ENCODE results near the gene CROCC2. TPM values are rescaled to one million over a fixed set of nuclear protein-coding genes. Genes with fewer than 3 reads are reported as not detected.
A peak's percentile ranks its signal among the peaks of the same experiment; 100 is the strongest.
"Not testable (repeated sequence)": the region's sequence is repeated elsewhere in the genome, so short reads cannot be mapped to it uniquely, and the experiment has no call there.

CROCC2 gene
- total and polyA plus RNA-seq, 3 experiments from 2014 or later: not detected

DNA sequence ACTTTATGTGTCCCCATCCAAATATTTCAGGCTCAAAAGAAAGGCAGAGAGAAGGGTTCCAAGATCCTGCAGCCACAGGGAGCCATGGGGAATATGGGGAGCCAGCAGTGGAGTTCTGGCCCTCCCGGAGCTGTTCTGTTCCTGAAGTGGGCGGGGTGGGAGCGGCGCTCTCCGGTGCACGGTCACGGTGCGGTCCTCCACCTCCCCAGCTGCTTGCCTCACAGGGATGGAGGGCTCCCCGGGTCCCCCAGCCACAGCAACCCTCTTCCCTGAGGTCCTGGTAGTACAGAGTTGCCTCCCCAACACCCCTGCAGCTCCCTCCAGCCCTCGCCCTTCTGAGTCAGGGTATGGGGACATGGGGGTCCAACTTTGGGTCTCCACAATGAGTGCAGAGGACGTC is 66.1 kb downstream of the CROCC2 start:
- peaks cover 0 to 4% (median 0%) of the 10 kb centered on the region in 5 donors for H3K9me3 Mint-ChIP-seq
- H3K4me3 Mint-ChIP-seq: no peak overlapping the region
- H3K4me3 ChIP-seq (ENCODE audit: low read length): no peak overlapping the region
- ChIA-PET POLR2A (no interaction called here), CTCF (no interaction called here)
- H3K9me3 ChIP-seq (ENCODE audit: low read length): no peaks in the 10 kb centered on the region
- H3K27me3 Mint-ChIP-seq: peaks cover 6 to 22% of the 10 kb centered on the region in 2 donors
- H3K36me3 ChIP-seq (ENCODE audit: insufficient read depth, low read length): no peaks in the 10 kb centered on the region
- H3K27ac Mint-ChIP-seq: peak overlapping the region in 1 of 8 donors; percentile 59
- peaks cover 4 to 13% (median 10%) of the 10 kb centered on the region in 3 donors for H3K4me1 Mint-ChIP-seq
- no peaks in the 10 kb centered on the region for H3K27me3 ChIP-seq (ENCODE audit: insufficient read depth, low read length, poor library complexity, severe bottlenecking)
- H3K27ac ChIP-seq (ENCODE audit: low read depth, low read length): no peak overlapping the region
- H3K36me3 Mint-ChIP-seq: no peaks in the 10 kb centered on the region
- no peak for DNase-seq
- peaks cover 7% of the 10 kb centered on the region for H3K4me1 ChIP-seq (ENCODE audit: insufficient read depth, low read length)

DNA sequence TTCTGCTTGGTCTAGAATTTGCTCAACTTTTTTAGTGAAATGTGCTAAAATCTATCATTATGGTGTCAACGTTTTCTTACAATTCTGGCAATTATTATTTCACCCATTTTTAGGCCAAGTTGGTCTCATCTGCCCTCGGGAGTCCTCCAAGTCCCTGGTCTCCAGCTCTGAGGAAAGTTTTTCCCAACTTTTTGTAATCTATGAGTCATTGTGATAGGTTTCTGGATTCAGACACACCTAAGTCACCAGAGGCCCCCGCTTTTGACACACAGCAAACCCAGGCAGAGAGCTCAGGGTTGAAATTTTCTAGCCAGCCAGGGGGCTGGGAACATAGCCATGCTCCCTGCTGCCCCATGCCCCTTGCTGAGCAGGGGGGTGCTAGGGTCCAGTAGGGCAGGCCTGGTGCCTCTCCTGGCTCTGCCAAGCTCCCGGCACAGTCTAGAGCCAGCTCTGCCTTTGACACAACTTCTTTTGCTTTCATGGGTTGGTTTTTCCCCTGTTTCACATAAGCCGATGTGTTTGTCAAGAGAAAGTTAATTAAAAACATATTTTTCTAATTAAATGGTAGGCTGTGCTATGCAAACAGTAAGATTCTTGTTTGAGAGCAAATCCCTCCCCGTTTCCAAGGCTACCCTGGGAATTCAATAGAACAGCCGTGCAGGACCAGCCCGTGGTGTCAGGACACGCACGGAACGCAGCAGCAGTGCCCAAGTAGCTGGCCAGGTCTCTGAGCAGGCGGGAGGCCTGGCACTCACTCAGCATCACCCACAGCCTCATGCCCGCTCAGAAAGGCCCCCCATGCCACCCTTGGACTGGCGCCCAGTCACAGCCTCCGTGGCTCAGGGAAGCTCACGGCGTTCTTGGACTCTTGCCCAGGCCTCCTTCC is 66.7 kb downstream of the CROCC2 start:
- POLR2A ChIA-PET: no interaction called here
- DNase-seq: no peak

DNA sequence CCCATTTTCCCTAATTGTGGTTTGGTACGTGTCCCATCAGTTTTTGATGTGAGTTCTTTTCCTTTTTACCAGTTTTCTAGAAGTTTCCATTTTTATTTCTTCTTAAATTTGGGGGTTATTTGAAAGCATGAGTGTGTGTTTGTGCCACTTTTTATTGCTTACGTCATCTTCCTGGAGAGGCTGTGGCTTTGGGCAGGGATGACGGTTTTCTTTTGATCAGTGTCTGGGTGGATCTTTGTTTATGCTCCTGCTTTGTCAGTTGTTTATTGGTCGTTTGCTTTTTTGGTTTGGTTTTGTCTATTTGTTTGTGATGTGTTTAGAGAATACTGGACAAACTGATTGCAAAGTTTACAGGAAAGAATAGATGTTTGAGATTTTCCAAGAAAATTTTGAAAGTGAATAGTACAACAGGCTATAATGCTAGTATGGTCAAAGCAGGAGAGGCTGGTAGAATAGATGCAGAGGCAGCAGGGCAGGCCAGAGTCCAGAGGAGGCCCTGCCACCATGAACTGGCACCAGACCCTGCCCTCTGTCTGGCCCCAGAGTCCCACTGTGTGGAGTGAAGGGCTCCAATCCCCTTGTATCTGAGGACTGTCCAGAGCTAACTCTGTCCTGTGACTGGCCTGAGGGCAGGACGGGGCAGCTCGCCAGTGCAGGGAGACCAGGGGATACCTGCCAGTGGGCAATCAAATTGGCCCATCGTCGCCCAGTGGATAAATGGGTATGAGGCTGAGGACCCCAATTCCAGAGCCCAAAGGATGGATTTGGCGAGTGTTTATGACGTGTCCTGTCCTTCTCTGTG is 68.8 kb downstream of the CROCC2 start:
- Mint-ChIP-seq H3K27me3 (peaks cover 6 to 22% of the 10 kb centered on the region in 2 donors), H3K36me3 (no peaks in the 10 kb centered on the region), H3K4me1 (peaks cover 4 to 13% (median 10%) of the 10 kb centered on the region in 3 donors), H3K4me3 (peak overlapping the region in 2 of 7 donors; percentile 15 to 38), H3K27ac (peak overlapping the region in 5 of 8 donors; percentile 12 to 94 (median 33)), H3K9me3 (peaks cover 0 to 4% (median 0%) of the 10 kb centered on the region in 5 donors)
- H3K4me3 ChIP-seq (ENCODE audit: low read length): no peak overlapping the region
- H3K4me1 ChIP-seq (ENCODE audit: insufficient read depth, low read length): peaks cover 7% of the 10 kb centered on the region
- ChIA-PET CTCF (no interaction called here), POLR2A (no interaction called here)
- peak in 1 of 5 donors; percentile 47 for DNase-seq
- H3K27ac ChIP-seq (ENCODE audit: low read depth, low read length): no peak overlapping the region
- no peaks in the 10 kb centered on the region for H3K27me3 ChIP-seq (ENCODE audit: insufficient read depth, low read length, poor library complexity, severe bottlenecking)
- H3K36me3 ChIP-seq (ENCODE audit: insufficient read depth, low read length): no peaks in the 10 kb centered on the region
- no peaks in the 10 kb centered on the region for H3K9me3 ChIP-seq (ENCODE audit: low read length)

More for the DNA sequence above, 66.7 kb downstream of the CROCC2 start:
- CTCF ChIA-PET: no interaction called here
- Mint-ChIP-seq H3K4me1 (peaks cover 4 to 13% (median 10%) of the 10 kb centered on the region in 3 donors), H3K27me3 (peaks cover 6 to 22% of the 10 kb centered on the region in 2 donors), H3K27ac (no peak overlapping the region), H3K4me3 (no peak overlapping the region), H3K36me3 (no peaks in the 10 kb centered on the region), H3K9me3 (peaks cover 0 to 4% (median 0%) of the 10 kb centered on the region in 5 donors)
- no peaks in the 10 kb centered on the region for H3K27me3 ChIP-seq (ENCODE audit: insufficient read depth, low read length, poor library complexity, severe bottlenecking)
- no peaks in the 10 kb centered on the region for H3K36me3 ChIP-seq (ENCODE audit: insufficient read depth, low read length)
- H3K4me3 ChIP-seq (ENCODE audit: low read length): no peak overlapping the region
- no peaks in the 10 kb centered on the region for H3K9me3 ChIP-seq (ENCODE audit: low read length)
- no peak overlapping the region for H3K27ac ChIP-seq (ENCODE audit: low read depth, low read length)
- peaks cover 7% of the 10 kb centered on the region for H3K4me1 ChIP-seq (ENCODE audit: insufficient read depth, low read length)

DNA sequence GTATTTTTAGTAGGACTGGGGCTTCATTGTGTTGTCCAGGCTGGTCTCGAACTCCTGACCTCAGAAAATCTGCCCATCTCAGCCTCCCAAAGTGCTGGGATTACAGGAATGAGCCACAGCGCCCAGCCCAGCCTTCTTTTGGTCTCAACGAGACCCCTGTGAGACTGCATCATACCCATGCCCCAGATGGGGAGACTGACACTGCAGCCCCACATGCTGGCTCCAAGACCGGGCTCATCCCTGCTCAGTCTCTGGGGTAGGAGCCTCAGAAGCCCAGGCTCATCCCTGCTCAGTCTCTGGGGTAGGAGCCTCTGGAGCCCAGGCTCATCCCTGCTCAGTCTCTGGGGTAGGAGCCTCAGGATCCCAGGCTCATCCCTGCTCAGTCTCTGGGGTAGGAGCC is 69.8 kb downstream of the CROCC2 start:
- H3K4me1 ChIP-seq (ENCODE audit: insufficient read depth, low read length); H3K27ac ChIP-seq (ENCODE audit: low read depth, low read length); POLR2A ChIA-PET; CTCF ChIA-PET; DNase-seq; H3K4me3 ChIP-seq (ENCODE audit: low read length); H3K9me3 ChIP-seq (ENCODE audit: low read length); H3K36me3 ChIP-seq (ENCODE audit: insufficient read depth, low read length); H3K27ac Mint-ChIP-seq; H3K9me3 Mint-ChIP-seq; H3K4me3 Mint-ChIP-seq; H3K36me3 Mint-ChIP-seq; H3K27me3 ChIP-seq (ENCODE audit: insufficient read depth, low read length, poor library complexity, severe bottlenecking): not testable (repeated sequence)
- peaks cover 4 to 13% (median 10%) of the 10 kb centered on the region in 3 donors for H3K4me1 Mint-ChIP-seq
- H3K27me3 Mint-ChIP-seq: peaks cover 6 to 22% of the 10 kb centered on the region in 2 donors

DNA sequence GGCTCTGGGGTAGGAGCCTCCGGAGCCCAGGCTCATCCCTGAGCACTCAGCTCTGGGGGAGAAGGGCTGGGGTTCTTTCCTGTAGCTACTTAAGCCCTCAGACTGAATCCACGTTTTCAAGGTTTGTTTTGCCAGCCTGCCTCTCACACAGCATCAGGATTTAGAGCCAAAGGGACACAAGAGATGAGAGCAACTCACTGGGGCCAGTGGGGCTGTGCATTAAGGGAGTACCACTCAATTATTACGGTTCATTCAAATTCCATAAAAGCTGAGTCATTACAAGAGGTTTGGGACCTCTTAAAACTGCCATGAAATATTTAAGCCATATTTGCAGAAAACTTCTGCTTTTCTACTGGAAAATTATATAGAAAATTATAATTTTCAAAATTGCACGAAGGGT is 75.1 kb downstream of the CROCC2 start:
- Histone ChIP-seq H3K4me3 (ENCODE audit: low read length) (no peak overlapping the region), H3K9me3 (ENCODE audit: low read length) (no peaks in the 10 kb centered on the region), H3K4me1 (ENCODE audit: insufficient read depth, low read length) (no peaks in the 10 kb centered on the region), H3K27me3 (ENCODE audit: insufficient read depth, low read length, poor library complexity, severe bottlenecking) (no peaks in the 10 kb centered on the region), H3K36me3 (ENCODE audit: insufficient read depth, low read length) (no peaks in the 10 kb centered on the region), H3K27ac (ENCODE audit: low read depth, low read length) (no peak overlapping the region)
- Mint-ChIP-seq H3K27me3 (peaks cover 1 to 6% of the 10 kb centered on the region in 2 donors), H3K9me3 (no peaks in the 10 kb centered on the region), H3K27ac (no peak overlapping the region), H3K4me1 (peaks cover 0 to 4% (median 0%) of the 10 kb centered on the region in 3 donors), H3K36me3 (peaks cover 0 to 2% (median 0%) of the 10 kb centered on the region in 3 donors), H3K4me3 (no peak overlapping the region)
- POLR2A ChIA-PET: no interaction called here
- CTCF ChIA-PET: no interaction called here
- no peak for DNase-seq

DNA sequence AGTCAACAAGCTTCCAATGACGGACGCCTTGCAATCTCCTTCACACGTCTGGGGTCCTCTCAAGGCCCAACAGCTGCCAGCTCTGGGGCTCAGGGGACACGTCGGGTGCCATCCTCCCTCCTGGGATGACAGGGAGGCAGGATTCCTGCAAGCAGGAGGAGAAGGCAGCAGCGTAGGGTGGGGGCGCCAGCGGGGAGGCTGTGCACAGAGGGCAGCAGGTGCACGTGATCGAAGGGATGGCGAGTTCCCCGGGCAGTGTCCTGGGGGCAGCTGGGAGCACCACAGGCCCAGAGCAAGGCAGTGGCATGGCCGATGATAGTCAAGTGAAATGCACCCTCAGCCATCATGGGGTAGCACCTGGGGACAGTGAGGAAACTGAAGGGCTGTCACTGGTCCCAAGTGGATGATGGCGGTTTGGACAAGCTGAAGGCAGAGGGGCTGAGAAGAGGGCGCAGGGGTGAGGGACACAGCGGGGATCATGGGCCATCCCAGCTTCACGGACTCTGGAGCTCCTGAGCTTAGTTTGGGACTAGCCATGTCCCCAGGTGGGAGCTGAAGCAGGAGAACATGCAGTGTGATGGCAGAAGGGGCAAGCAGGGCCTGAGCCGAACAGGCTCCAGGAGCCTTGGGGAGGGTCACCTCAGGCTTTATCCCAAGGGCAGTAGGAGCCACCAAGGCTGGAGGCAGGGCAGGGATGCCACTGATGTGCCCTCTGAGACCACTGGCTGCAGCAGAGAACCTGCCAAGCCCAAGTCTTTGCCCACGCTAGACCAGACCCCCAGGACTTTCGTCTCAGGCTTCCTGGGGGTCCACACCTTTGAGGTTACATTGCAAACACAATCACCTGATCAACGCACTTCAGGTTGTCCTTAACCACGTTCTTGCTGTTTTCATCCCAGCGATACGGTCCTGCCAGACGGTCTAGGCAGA is 76.0 kb downstream of the CROCC2 start:
- Histone ChIP-seq H3K27ac (ENCODE audit: low read depth, low read length) (no peak overlapping the region), H3K9me3 (ENCODE audit: low read length) (no peaks in the 10 kb centered on the region), H3K27me3 (ENCODE audit: insufficient read depth, low read length, poor library complexity, severe bottlenecking) (no peaks in the 10 kb centered on the region), H3K4me3 (ENCODE audit: low read length) (no peak overlapping the region), H3K4me1 (ENCODE audit: insufficient read depth, low read length) (no peaks in the 10 kb centered on the region), H3K36me3 (ENCODE audit: insufficient read depth, low read length) (no peaks in the 10 kb centered on the region)
- Mint-ChIP-seq H3K36me3 (peaks cover 0 to 2% (median 0%) of the 10 kb centered on the region in 3 donors), H3K4me3 (no peak overlapping the region), H3K27me3 (peaks cover 1 to 6% of the 10 kb centered on the region in 2 donors), H3K9me3 (no peaks in the 10 kb centered on the region), H3K27ac (no peak overlapping the region), H3K4me1 (peaks cover 0 to 4% (median 0%) of the 10 kb centered on the region in 3 donors)
- ChIA-PET POLR2A (no interaction called here), CTCF (no interaction called here)
- peak in 1 of 5 donors; percentile 29 for DNase-seq

DNA sequence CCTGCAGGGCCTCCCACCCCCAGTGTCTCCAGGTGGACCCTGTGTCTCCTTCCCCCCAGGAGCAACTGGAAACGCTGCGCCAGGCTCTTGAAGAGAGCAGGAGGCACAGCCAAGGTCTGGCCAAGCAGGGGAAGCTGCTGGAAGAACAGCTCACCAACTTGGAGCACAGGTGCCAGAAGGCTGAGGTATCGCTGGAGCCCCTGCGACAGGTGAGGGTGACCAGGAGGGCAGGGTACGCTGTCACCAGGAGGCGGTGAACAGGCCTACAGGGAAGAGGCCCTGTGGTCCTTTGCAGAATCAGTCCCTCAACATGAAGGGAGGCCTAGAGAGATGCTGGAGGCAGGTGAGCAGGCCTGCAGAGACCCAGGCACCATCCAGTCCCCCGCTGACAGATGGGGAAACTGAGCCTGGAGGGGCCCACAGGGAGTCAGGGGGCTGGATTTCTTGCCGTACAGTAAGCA is 76.7 kb downstream of the CROCC2 start:
- H3K27ac Mint-ChIP-seq: no peak overlapping the region
- ChIA-PET POLR2A (no interaction called here), CTCF (interaction anchor here (0.8 to 1.4 kb wide), 4 partner anchors 11 to 168 kb away, joined by 3 to 5 read pairs (median 4); partner anchors contain the start of gene PPP1R7)
- H3K27me3 ChIP-seq (ENCODE audit: insufficient read depth, low read length, poor library complexity, severe bottlenecking): no peaks in the 10 kb centered on the region
- DNase-seq: peak in 1 of 5 donors; percentile 37
- peaks cover 0 to 2% (median 0%) of the 10 kb centered on the region in 3 donors for H3K36me3 Mint-ChIP-seq
- H3K27ac ChIP-seq (ENCODE audit: low read depth, low read length): no peak overlapping the region
- no peak overlapping the region for H3K4me3 ChIP-seq (ENCODE audit: low read length)
- H3K4me1 Mint-ChIP-seq: peaks cover 0 to 4% (median 0%) of the 10 kb centered on the region in 3 donors
- no peaks in the 10 kb centered on the region for H3K36me3 ChIP-seq (ENCODE audit: insufficient read depth, low read length)
- no peaks in the 10 kb centered on the region for H3K4me1 ChIP-seq (ENCODE audit: insufficient read depth, low read length)
- H3K9me3 ChIP-seq (ENCODE audit: low read length): no peaks in the 10 kb centered on the region
- no peak overlapping the region for H3K4me3 Mint-ChIP-seq
- H3K27me3 Mint-ChIP-seq: peaks cover 1 to 6% of the 10 kb centered on the region in 2 donors
- no peaks in the 10 kb centered on the region for H3K9me3 Mint-ChIP-seq

Measured in CD8-positive, alpha-beta memory T cell (primary cell).